Measurements from ENCODE around the gene SNRNP40.
"Not testable (repeated sequence)": the region's sequence is repeated elsewhere in the genome, so short reads cannot be mapped to it uniquely, and the experiment has no call there.

Gene SNRNP40

GRCh38 chr1:31263408-31263807 lies 33.2 kb downstream of the SNRNP40 start:
- DNase-seq: no peak
- Histone ChIP-seq H3K9me3 (ENCODE audit: control extremely low read depth in 1 of 5, control insufficient read depth in 4 of 5, insufficient read depth in 2 of 5, low read depth in 1 of 5, low read length in 4 of 5) (no peaks in the 10 kb centered on the region), H3K4me3 (ENCODE audit: control insufficient read depth in 1 of 7, extremely low read depth in 1 of 7, insufficient read depth in 4 of 7, low read depth in 2 of 7, low read length in 6 of 7) (no peak overlapping the region), H3K27ac (ENCODE audit: insufficient read depth in 1 of 2, low read depth in 1 of 2, low read length in 2 of 2, poor library complexity in 1 of 2, severe bottlenecking in 2 of 2) (no peak overlapping the region), H3K4me1 (ENCODE audit: control extremely low read depth in 1 of 4, control insufficient read depth in 4 of 4, insufficient read depth in 4 of 4, low read length in 3 of 4) (no peaks in the 10 kb centered on the region), H3K27me3 (replicated peaks in 2 of 5; ENCODE audit: control insufficient read depth in 4 of 5, insufficient read depth in 5 of 5, low read length in 4 of 5) (no peaks in the 10 kb centered on the region), H3K36me3 (ENCODE audit: control insufficient read depth in 4 of 4, insufficient read depth in 4 of 4, low read length in 3 of 4) (peaks cover 21 to 77% (median 57%) of the 10 kb centered on the region in 4 experiments)
- ChIA-PET POLR2A (interaction anchor here (0.6 kb wide), 1 partner anchor 74 kb away, joined by 3 read pairs; no protein-coding TSS in a partner anchor), CTCF (interaction anchor here (1.0 to 2.0 kb wide), 2 partner anchors 10 to 74 kb away, joined by 3 to 11 read pairs; no protein-coding TSS in a partner anchor)
- WGBS (ENCODE audit: insufficient coverage): 100% methylated on average over 3 of the region's 3 CpGs

- H3K4me1 ChIP-seq (ENCODE audit: control extremely low read depth in 1 of 4, control insufficient read depth in 4 of 4, insufficient read depth in 4 of 4, low read length in 3 of 4); H3K4me3 ChIP-seq (ENCODE audit: control insufficient read depth in 1 of 7, extremely low read depth in 1 of 7, insufficient read depth in 4 of 7, low read depth in 2 of 7, low read length in 6 of 7); H3K9me3 ChIP-seq (ENCODE audit: control extremely low read depth in 1 of 5, control insufficient read depth in 4 of 5, insufficient read depth in 2 of 5, low read depth in 1 of 5, low read length in 4 of 5); H3K27me3 ChIP-seq (replicated peaks in 2 of 5; ENCODE audit: control insufficient read depth in 4 of 5, insufficient read depth in 5 of 5, low read length in 4 of 5); H3K27ac ChIP-seq (ENCODE audit: insufficient read depth in 1 of 2, low read depth in 1 of 2, low read length in 2 of 2, poor library complexity in 1 of 2, severe bottlenecking in 2 of 2); DNase-seq: not testable (repeated sequence)
- WGBS (ENCODE audit: insufficient coverage): 100% methylated on average over 1 of the region's 5 CpGs
- ChIA-PET POLR2A (interaction anchor here (0.7 kb wide), 1 partner anchor 65 kb away, joined by 4 read pairs; no protein-coding TSS in a partner anchor), CTCF (interaction anchor here (0.6 to 2.0 kb wide), 5 partner anchors 11 to 353 kb away, joined by 3 to 11 read pairs (median 4); no protein-coding TSS in a partner anchor)
- H3K36me3 ChIP-seq (ENCODE audit: control insufficient read depth in 4 of 4, insufficient read depth in 4 of 4, low read length in 3 of 4): peaks cover 18 to 78% (median 57%) of the 10 kb centered on the region in 4 experiments
Observed at GRCh38 chr1:31262393-31262792, 34.2 kb downstream of the SNRNP40 start.

- no peak overlapping the region for H3K27ac ChIP-seq (ENCODE audit: insufficient read depth in 1 of 2, low read depth in 1 of 2, low read length in 2 of 2, poor library complexity in 1 of 2, severe bottlenecking in 2 of 2)
- H3K9me3 ChIP-seq (ENCODE audit: control extremely low read depth in 1 of 5, control insufficient read depth in 4 of 5, insufficient read depth in 2 of 5, low read depth in 1 of 5, low read length in 4 of 5): no peaks in the 10 kb centered on the region
- CTCF ChIA-PET: interaction anchor here (0.8 to 2.0 kb wide), 3 partner anchors 11 to 78 kb away, joined by 3 to 11 read pairs (median 3); no protein-coding TSS in a partner anchor
- H3K27me3 ChIP-seq (replicated peaks in 2 of 5; ENCODE audit: control insufficient read depth in 4 of 5, insufficient read depth in 5 of 5, low read length in 4 of 5): no peaks in the 10 kb centered on the region
- WGBS (ENCODE audit: insufficient coverage): 95% methylated on average over 3 of the region's 3 CpGs
- DNase-seq: no peak
- POLR2A ChIA-PET: no interaction called here
- peaks cover 14 to 78% (median 59%) of the 10 kb centered on the region in 4 experiments for H3K36me3 ChIP-seq (ENCODE audit: control insufficient read depth in 4 of 4, insufficient read depth in 4 of 4, low read length in 3 of 4)
- H3K4me3 ChIP-seq (ENCODE audit: control insufficient read depth in 1 of 7, extremely low read depth in 1 of 7, insufficient read depth in 4 of 7, low read depth in 2 of 7, low read length in 6 of 7): no peak overlapping the region
- H3K4me1 ChIP-seq (ENCODE audit: control extremely low read depth in 1 of 4, control insufficient read depth in 4 of 4, insufficient read depth in 4 of 4, low read length in 3 of 4): no peaks in the 10 kb centered on the region
Observed at GRCh38 chr1:31261916-31262315, 34.7 kb downstream of the SNRNP40 start.

- Histone ChIP-seq H3K27me3 (replicated peaks in 2 of 5; ENCODE audit: control insufficient read depth in 4 of 5, insufficient read depth in 5 of 5, low read length in 4 of 5) (no peaks in the 10 kb centered on the region), H3K36me3 (ENCODE audit: control insufficient read depth in 4 of 4, insufficient read depth in 4 of 4, low read length in 3 of 4) (peaks cover 9 to 62% (median 48%) of the 10 kb centered on the region in 4 experiments), H3K4me3 (ENCODE audit: control insufficient read depth in 1 of 7, extremely low read depth in 1 of 7, insufficient read depth in 4 of 7, low read depth in 2 of 7, low read length in 6 of 7) (no peak overlapping the region), H3K9me3 (ENCODE audit: control extremely low read depth in 1 of 5, control insufficient read depth in 4 of 5, insufficient read depth in 2 of 5, low read depth in 1 of 5, low read length in 4 of 5) (no peaks in the 10 kb centered on the region), H3K27ac (ENCODE audit: insufficient read depth in 1 of 2, low read depth in 1 of 2, low read length in 2 of 2, poor library complexity in 1 of 2, severe bottlenecking in 2 of 2) (no peak overlapping the region), H3K4me1 (ENCODE audit: control extremely low read depth in 1 of 4, control insufficient read depth in 4 of 4, insufficient read depth in 4 of 4, low read length in 3 of 4) (no peaks in the 10 kb centered on the region)
- CTCF ChIA-PET: no interaction called here
- 100% methylated on average over 1 of the region's 3 CpGs for WGBS (ENCODE audit: insufficient coverage)
- no peak for DNase-seq
- POLR2A ChIA-PET: interaction anchor here (0.6 kb wide), 1 partner anchor 85 kb away, joined by 5 read pairs; no protein-coding TSS in a partner anchor
Observed at GRCh38 chr1:31259746-31260145, 36.8 kb downstream of the SNRNP40 start.

GRCh38 chr1:31258581-31258980 lies 38.0 kb downstream of the SNRNP40 start:
- Histone ChIP-seq H3K9me3 (ENCODE audit: control extremely low read depth in 1 of 5, control insufficient read depth in 4 of 5, insufficient read depth in 2 of 5, low read depth in 1 of 5, low read length in 4 of 5) (no peaks in the 10 kb centered on the region), H3K27me3 (replicated peaks in 2 of 5; ENCODE audit: control insufficient read depth in 4 of 5, insufficient read depth in 5 of 5, low read length in 4 of 5) (no peaks in the 10 kb centered on the region), H3K27ac (ENCODE audit: insufficient read depth in 1 of 2, low read depth in 1 of 2, low read length in 2 of 2, poor library complexity in 1 of 2, severe bottlenecking in 2 of 2) (no peak overlapping the region), H3K36me3 (ENCODE audit: control insufficient read depth in 4 of 4, insufficient read depth in 4 of 4, low read length in 3 of 4) (peaks cover 6 to 55% (median 41%) of the 10 kb centered on the region in 4 experiments), H3K4me3 (ENCODE audit: control insufficient read depth in 1 of 7, extremely low read depth in 1 of 7, insufficient read depth in 4 of 7, low read depth in 2 of 7, low read length in 6 of 7) (no peak overlapping the region), H3K4me1 (ENCODE audit: control extremely low read depth in 1 of 4, control insufficient read depth in 4 of 4, insufficient read depth in 4 of 4, low read length in 3 of 4) (no peaks in the 10 kb centered on the region)
- 100% methylated on average over 1 of the region's 1 CpG for WGBS (ENCODE audit: insufficient coverage)
- ChIA-PET CTCF (no interaction called here), POLR2A (no interaction called here)
- DNase-seq: no peak

GRCh38 chr1:31257213-31257612 lies 39.4 kb downstream of the SNRNP40 start:
- Histone ChIP-seq H3K36me3 (ENCODE audit: control insufficient read depth in 4 of 4, insufficient read depth in 4 of 4, low read length in 3 of 4) (peaks cover 6 to 48% (median 36%) of the 10 kb centered on the region in 4 experiments), H3K9me3 (ENCODE audit: control extremely low read depth in 1 of 5, control insufficient read depth in 4 of 5, insufficient read depth in 2 of 5, low read depth in 1 of 5, low read length in 4 of 5) (no peaks in the 10 kb centered on the region), H3K27me3 (replicated peaks in 2 of 5; ENCODE audit: control insufficient read depth in 4 of 5, insufficient read depth in 5 of 5, low read length in 4 of 5) (no peaks in the 10 kb centered on the region), H3K4me1 (ENCODE audit: control extremely low read depth in 1 of 4, control insufficient read depth in 4 of 4, insufficient read depth in 4 of 4, low read length in 3 of 4) (no peaks in the 10 kb centered on the region), H3K27ac (ENCODE audit: insufficient read depth in 1 of 2, low read depth in 1 of 2, low read length in 2 of 2, poor library complexity in 1 of 2, severe bottlenecking in 2 of 2) (no peak overlapping the region), H3K4me3 (ENCODE audit: control insufficient read depth in 1 of 7, extremely low read depth in 1 of 7, insufficient read depth in 4 of 7, low read depth in 2 of 7, low read length in 6 of 7) (no peak overlapping the region)
- no peak for DNase-seq
- 100% methylated on average over 1 of the region's 1 CpG for WGBS (ENCODE audit: insufficient coverage)
- ChIA-PET CTCF (no interaction called here), POLR2A (no interaction called here)

- Histone ChIP-seq H3K27ac (ENCODE audit: insufficient read depth in 1 of 2, low read depth in 1 of 2, low read length in 2 of 2, poor library complexity in 1 of 2, severe bottlenecking in 2 of 2) (no peak overlapping the region), H3K4me3 (ENCODE audit: control insufficient read depth in 1 of 7, extremely low read depth in 1 of 7, insufficient read depth in 4 of 7, low read depth in 2 of 7, low read length in 6 of 7) (no peak overlapping the region), H3K27me3 (replicated peaks in 2 of 5; ENCODE audit: control insufficient read depth in 4 of 5, insufficient read depth in 5 of 5, low read length in 4 of 5) (peaks cover 0 to 2% (median 0%) of the 10 kb centered on the region in 5 experiments), H3K4me1 (ENCODE audit: control extremely low read depth in 1 of 4, control insufficient read depth in 4 of 4, insufficient read depth in 4 of 4, low read length in 3 of 4) (no peaks in the 10 kb centered on the region), H3K9me3 (ENCODE audit: control extremely low read depth in 1 of 5, control insufficient read depth in 4 of 5, insufficient read depth in 2 of 5, low read depth in 1 of 5, low read length in 4 of 5) (no peaks in the 10 kb centered on the region), H3K36me3 (ENCODE audit: control insufficient read depth in 4 of 4, insufficient read depth in 4 of 4, low read length in 3 of 4) (no peaks in the 10 kb centered on the region)
- no peak for DNase-seq
- POLR2A ChIA-PET: no interaction called here
- CTCF ChIA-PET: no interaction called here
- 91% methylated on average over 3 of the region's 3 CpGs for WGBS (ENCODE audit: insufficient coverage)
Observed at GRCh38 chr1:31249854-31250253, 46.7 kb downstream of the SNRNP40 start.

Data from common myeloid progenitor, CD34-positive (primary cell).